OCI-LY3 (cell line): ENCODE measurements around the gene SESN3.

Experiments used
- CTCF ChIP-seq: fragments of 200-600, 300-600 bp; sonication (generic); IDR thresholded peaks from 2 replicates; pipeline ENCODE4 v1.5.1; 2014; ENCODE audit warnings: antibody characterized with exemption, low read length, low read depth
- EZH2phosphoT487 ChIP-seq: fragments of 200-600 bp; shearing (Covaris generic); IDR thresholded peaks from 2 replicates; pipeline ENCODE4 v1.6.1; 2018; ENCODE audit warnings: antibody characterized with exemption, mixed run types, low read depth

GRCh38 chr11:95222817-95223216, 8.2 kb downstream of the SESN3 start:
- no peak for TF ChIP-seq CTCF
- no peak for TF ChIP-seq EZH2phosphoT487
